ENCODE results near the gene SMDT1.

Gene SMDT1, protein sequence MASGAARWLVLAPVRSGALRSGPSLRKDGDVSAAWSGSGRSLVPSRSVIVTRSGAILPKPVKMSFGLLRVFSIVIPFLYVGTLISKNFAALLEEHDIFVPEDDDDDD

DNA sequence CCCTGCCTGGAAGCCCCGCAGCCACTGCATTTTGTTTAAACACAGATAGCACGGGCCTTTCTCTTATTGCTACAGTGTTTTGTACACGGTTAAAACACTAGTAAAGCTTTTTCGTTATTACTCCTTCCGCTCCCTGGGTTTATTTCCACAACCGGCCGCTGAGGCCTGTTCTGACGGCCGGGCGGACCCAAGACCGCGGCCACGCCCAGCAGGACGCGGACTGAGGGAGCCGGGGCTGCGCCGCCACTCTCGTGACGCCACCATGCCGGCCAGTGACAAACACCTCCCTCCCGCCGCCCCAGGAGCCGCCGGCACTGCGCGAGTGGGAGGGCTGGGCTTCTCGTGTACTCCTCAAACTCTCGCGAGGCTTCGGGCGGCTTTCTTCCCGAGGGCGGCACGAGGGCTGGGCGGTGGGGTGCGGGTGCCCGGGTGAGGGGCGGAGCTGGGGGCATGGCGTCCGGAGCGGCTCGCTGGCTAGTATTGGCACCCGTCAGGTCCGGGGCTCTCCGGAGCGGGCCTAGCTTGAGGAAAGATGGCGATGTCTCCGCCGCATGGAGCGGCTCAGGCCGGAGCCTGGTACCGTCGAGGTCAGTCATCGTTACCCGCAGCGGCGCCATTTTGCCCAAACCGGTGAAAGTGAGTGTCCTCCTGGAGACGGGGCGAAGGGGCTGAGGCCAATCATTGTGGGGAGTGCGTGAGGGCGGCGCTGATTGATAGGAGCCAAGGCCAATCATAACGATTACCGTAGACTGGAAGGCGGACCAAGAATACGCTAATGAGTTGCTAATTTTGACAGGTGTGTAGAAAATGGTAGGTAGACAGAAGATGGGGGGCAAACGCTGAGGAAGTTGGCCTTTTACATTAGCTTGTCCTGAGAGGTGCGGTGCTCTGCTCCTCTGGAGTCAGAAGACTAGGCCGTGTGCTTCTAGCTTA lies at the start of gene SMDT1:
Gene SMDT1 (plus strand): TSS at position 382 of the 933 bp plus-strand sequence. CDS start 69 bp downstream, at position 451.
- DNase-seq (ENCODE audit: low spot score), result peak; percentile 96

DNA sequence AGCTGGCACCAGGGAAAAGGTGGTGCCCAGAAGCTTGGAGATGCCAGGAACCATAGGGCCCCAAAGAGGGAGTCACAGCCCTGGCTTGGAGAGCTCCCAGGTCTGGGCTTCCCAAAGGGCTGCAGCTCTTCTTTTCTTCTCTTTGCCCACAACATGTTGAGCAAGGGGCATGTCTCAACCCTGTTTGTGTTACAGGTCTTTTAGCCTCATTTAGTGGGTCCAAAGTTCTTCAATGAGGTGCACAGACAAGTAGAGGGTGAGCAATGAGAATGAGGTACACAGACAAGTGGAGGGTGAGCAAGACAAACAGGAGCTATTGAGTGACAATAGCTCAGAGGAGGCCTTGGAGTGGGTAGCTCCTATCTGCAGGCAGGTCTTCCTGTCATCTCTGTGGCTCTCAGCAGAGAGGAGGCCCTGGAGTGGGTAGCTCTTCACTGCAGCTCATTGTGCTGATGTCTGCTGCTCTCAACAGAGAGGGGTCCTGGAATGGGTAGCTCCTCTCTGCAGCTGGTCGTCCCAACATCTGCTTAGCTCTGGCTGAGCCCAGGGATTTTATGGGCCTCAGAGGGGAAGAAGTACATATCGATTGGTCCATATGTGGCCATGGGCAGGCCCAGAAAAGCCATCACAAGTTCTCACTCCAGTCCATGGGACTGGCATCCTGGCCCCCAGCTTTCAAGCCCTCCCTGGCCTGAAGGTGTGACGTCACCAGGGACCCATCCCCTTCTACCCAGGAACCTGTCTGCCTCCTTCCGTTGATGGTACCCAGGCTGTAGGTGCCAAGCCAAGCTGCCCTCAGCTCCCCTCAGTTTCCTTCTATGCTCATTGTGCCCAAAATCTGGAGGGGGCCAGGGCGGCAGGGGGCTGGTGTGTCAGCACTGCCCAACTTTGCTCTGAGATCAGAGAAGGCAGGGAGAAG lies 46.0 kb upstream of the SMDT1 start:
- no peak for DNase-seq (ENCODE audit: low spot score)

DNA sequence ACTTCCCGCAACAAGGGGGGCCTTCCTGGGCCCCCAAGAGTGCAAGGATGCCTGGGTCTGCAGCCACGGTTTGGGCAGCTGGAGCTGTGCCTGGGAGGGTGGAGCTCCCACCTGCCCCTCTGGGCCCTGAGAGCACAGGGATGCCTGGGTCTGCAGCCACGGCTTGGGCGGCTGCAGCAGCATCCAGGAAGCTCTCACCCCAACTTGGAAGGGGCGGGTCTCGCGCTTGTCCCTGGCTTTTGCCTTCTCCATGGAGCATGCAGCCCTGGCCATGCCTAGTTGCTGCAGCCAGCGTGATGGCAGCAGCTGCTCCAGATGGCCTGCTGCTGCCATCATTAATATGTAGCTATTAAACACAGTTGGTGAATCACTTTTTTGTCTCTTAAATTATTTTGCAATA lies 44.2 kb upstream of the SMDT1 start:
- DNase-seq (ENCODE audit: low spot score), result no peak

DNA sequence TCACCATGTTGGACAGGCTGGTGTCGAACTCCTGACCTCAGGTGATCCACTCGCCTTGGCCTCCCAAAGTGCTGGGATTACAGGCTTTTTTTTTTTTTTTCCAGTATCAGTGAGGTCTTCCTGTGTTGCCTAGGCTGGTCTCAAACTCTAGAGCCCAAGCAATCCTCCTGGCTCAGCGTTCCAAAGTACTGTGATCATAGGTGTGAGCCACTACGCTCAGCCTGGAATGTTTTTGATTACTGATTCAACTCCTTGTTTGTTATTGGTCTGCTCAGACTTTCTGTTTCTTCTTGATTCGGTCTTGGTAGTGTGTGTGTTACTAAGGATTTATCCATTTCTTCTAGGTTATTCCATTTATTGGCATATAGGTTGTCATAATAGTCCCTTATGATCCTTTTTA lies 40.2 kb upstream of the SMDT1 start:
- DNase-seq (ENCODE audit: low spot score), result no peak

DNA sequence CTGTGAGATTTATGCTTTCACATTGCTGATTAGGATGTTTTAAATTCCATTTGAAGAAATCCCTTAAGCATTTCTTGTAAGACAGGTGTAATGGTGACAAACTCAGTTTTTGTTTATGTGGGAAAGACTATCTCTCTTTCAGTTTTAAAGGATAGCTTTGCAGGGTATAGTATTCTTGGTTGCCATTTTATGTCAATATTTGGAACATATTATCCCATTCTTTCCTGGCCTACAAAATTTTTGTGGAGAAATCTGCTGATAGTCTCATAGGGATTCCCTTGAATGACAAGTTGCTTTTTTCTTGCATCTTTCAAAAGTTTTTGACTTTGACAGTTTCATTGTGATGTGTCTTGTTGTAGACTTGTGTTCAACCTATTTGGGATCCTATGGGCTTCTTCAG lies 37.7 kb upstream of the SMDT1 start:
- no peak for DNase-seq (ENCODE audit: low spot score)

DNA sequence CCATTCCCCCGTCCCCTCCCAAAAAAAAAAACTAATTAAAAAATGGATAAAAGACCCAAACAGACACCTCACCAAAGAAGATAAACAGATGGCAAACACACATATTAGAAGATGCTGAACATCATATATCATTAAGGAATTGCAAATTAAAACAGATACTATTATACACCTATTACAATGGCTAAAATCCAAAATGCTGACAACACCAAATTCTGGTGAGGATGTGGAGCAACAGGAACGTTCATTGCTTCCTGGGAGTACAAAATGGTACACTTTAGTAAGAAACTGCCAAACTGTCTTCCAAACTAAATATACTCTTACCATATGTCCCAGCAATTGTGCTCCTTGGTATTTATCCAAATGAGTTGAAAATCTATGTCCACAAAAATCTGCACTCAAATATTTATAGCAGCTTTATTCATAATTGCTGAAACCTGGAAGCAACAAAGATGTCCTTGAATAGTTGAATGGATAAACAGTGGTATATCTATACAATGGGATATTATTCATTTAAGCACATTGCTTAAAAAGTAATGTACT lies 28.8 kb upstream of the SMDT1 start:
- no peak for DNase-seq (ENCODE audit: low spot score)

DNA sequence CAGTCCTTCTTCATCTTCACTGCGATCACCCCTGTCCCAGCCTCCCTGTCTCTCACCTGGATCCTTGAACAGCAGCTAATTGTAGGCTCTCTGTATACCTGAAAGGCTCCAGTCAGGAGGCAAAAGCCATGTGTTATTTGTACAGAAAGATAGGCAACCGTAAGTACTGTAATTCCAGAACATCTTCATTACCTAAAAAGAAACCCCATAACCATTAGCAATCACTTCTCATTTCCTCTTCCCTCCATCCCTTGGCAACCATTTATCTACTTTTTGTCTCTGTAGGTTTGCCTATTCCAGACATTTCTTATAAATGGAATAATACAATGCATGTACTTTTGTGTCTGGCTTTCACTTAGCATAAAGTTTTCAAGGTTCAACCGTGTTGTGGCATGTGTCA lies 26.7 kb upstream of the SMDT1 start:
- DNase-seq (ENCODE audit: low spot score), result no peak

DNA sequence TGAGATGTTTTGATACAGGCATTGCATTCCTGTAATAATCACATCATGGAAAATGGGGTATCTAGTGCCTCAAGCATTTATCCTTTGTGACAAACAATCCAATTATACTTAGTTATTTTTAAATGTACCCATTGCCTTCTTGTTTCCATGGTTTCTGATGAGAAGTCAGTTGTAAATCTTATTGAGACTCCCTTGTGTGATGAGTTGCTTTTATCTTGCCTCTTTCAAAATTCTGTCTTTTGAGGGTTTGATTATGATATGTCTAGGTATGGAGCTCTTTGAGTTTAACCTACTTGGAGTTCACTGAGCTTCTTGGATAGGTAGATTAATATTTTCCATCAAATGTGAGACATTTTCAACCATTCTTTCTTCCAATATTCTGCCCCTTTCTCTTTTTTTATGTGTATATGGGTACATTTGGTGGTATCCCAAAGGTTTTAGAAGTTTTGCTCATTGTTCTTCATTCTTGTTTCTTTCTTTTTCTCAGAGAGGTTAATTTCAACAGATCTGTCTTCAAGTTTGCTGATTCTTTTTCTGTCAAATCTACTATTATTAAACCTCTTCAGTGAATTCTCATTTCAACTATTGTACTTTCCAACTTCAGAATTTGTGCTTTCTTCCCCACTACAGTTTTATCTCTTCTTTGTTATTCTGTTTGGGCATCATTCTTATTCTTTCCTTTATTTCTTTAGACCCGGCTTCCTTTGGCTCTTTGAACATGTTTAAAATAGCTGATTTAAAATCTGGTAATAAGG lies 22.6 kb upstream of the SMDT1 start:
- DNase-seq (ENCODE audit: low spot score), result no peak

DNA sequence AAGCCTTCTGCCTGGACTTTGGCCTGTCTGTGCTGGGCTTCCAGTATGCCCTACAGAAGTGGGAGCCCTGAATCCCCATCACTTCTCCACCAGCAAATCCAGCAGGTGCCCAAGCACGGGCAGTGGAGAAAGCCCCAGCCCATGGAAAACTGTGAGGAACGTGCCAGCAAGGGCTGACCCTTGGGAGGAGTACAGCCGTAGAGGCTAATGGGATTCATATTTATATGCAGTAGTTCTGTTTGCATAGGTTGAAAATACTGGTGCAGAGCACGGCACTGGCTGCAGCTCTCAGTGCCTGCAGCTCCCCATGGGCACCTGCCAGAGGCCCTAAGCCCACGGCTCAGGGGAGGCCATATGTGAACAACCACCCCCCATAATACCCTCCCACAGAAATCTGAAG lies 19.0 kb upstream of the SMDT1 start:
- DNase-seq (ENCODE audit: low spot score), result no peak

DNA sequence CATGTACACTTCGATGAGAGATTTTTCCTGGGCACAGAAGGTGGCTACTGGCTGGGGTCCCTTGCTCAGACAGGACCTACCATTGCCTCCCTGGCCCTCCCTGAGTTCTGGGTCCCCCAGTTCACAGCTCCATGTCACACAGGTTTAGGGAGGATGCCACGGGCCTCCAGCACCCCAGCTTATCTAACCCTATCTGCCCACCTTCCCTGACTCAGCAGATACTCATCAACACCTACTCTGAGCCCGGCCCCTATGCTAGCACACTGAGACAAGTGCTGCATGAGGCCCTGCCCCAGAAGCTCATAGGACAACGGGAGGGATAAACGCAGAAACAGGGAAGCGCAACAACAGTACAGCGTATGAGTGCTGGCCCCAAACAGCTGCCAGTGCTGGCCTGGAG lies 18.5 kb upstream of the SMDT1 start:
- DNase-seq (ENCODE audit: low spot score), result no peak

DNA sequence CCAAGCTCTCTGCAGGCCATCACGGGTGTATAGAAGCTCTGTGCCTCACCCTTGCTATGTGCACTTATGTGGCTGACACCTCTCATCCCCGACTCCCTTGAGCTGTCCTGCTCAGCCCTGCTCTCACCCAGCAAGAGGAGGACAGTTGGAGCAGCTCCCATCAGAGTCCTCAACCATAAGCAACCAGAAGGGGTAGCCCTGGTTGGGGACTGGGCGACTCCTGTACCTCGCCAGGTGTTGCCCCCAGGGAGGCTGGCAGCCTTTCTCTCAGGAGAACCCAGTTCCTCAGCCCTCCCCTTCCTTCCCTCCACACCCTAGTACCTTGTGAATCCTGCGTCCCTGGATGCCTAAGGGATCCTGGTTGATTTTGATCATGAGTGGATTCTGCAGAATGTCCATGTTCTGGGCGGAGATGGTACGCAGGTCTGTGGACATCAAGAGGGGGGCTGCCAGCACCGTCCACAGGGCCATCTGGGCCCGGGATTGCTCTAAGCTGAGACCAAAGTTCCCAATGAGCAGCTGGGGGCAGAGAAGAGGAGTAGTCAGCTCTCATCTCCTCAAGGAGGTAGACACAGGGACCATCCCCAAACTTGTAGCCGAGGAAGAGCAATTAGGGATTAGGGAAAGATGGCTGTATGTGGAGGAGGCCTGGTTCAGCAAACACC lies 16.9 kb upstream of the SMDT1 start:
- no peak for DNase-seq (ENCODE audit: low spot score)

DNA sequence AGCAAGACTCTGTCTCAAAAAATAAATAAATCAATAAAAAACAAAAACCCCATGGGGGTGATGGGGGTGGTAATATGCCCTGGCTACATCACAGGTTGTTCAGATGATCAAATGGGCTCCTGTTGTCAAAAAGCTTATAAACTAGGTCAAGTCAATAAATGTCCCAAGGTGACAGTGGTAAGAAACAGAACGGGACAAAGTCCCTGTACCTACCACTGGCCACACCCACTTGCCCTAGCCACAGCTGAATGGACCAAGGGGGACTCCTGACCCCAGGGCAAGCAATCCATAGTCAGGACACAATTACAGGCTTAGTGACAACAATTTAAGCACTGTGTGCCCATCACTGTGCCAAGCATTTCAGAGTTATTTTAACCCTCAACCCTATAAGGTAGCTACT lies 14.9 kb upstream of the SMDT1 start:
- DNase-seq (ENCODE audit: low spot score), result no peak

DNA sequence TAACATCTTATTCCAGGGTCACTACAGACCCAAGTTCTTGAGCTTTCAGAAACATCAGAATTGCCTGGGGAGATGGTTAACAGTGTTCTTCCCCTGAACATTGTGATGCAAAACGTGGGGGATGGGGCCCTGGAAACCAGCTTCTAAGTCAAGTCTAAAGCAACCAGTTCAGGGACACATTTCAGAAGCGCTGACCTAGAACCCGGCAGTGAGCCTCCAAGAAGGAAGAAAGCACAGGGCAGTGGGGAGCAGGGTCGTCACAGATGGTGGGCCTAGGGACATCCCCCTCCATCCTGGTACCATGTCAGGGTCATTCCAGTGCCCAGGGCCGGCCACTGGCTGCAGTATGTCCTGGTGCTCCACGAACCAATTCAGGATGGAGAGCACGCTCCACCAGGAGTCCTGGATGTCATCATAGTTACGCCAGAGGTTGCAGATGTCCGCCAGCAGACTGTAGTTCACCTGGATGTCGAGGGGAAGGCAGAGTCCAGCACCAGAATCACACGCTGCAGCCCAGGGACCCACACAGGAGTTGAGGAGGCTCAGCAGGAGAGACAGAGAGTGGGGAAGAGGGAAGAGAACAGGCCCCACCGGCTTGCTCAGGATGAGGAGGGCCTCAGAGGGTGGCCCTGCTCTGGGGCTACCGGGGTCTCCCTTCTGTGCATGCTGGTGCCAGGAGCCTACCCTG lies 13.9 kb upstream of the SMDT1 start:
- no peak for DNase-seq (ENCODE audit: low spot score)

DNA sequence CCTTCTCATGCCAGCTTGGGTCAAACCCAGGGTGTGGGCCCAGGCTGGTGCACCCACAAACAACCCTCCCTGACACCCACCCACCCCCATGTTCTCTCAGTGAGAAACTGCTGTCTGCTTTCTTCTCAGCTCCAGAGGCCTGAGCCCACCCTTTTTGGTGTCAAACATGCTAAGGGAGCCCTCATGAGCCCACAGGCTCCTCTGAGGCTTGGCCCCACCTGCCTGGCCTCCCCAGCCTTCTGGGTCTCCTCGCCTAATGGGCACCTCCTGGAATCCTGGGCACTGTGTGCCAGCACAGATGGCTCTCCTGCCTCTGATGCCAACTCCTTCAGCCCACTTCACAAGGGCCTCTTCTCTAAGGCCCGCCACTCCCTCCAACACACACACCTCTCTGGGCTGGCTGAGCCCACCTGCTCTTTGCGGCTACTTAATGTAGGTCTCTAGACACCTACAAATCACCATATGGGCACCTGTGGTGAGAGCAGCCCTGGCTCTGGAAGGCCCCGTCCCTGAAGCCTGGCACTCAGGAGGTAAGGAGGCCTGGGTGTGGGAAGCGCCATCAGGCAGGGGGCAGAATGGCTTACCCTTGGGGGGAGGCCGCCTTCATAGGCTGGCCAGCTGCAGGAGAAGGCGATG lies 13.3 kb upstream of the SMDT1 start:
- no peak for DNase-seq (ENCODE audit: low spot score)

DNA sequence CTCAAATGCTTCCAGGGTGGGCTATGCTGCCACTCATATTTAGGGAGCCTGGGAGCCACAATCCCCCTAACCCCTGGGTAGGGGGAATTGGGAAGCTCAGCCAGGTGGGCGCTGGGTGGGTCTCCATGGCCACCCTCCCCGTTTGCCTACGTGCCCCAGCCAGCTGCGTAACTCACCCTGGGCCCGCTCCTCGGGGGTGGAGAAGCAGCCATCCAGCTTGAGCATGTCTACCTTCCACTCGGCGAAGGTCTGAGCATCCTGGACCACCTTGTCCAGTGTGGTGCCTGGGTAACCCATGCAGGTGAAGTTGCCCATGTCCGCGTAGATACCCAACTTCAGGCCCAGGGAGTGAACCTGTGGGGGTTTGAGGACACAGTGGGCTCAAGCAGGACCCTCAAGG lies 12.6 kb upstream of the SMDT1 start:
- DNase-seq (ENCODE audit: low spot score), result no peak

DNA sequence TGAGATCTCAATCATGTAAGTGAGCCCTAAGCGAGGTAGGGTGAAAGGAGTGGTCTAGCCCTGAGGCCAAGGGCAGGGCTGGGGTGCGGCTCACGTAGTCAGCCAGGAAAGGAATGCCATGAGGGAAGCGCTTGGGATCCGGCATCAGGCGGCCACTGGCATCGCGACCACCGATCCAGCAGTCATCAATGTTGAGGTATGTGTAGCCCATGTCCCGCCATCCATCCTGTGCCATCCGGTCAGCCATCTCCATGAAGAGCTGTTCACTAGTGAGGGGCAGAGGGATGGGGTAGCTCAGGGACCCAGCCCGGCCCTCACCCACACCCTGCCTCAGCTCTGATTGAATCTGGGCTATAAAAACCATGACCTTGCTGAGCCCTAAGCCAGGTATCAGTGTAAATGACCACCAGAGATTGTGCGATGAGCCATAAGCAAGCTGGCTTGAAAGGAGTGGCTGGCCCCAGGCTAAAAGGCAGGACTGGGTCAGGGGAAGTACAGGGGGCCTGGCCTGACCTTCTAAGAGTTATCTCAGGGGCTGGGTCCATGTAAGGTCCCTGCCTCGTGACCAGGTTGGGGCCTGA lies 11.7 kb upstream of the SMDT1 start:
- DNase-seq (ENCODE audit: low spot score), result no peak

DNA sequence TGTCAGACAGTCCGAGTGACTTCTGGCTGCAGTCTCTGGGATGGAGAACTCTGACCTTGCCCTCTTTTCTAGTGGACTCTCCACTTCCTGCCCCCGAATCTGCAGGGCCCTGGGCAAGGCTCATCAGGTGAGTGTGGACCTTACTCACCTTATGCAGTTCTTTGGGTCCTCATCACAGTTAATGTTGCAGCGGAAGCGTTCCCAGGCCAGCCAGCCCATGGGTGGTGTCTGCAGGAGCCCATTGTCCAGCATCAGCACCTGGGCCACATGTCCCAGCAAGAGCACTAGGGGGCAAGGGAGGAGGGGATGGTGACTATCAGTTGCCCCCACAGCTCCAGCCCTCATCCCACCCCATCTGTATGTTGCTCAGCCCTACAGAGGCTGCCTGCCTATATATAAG lies 11.2 kb upstream of the SMDT1 start:
- no peak for DNase-seq (ENCODE audit: low spot score)

DNA sequence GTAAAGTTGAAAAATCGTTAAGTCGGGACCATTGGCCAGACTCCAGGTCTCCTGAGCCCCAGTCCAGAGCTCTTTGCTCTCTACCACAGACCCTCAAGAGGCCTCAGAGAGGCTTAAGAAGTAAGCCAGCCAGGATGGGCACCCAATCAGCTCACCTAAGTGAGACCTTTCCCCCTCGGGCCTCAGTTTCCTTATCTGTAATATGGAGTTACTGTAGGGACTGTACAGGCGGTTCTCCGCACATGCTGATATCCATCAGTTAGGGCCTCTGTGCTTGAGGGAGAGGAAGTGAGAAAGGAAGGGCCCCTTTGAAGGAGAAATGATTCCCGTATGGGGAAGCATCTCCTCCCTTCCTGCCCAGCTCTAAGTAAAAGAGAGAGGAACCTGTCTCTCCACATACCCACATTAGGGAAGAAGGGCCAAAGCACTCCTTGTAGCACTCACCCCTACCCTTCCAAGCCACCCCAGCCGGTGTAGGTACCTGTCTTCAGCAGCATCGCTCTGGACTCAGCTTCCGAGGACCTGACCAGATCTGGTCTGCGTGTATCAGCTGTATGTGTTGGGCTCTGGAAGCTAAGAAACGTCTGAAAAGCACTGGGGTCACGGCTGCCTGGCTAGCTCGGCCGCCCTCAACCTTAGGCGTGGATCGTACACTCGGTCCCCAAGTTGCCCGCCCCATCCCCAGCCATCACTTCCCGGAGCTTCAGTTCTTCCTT lies 9.5 kb upstream of the SMDT1 start:
- no peak for DNase-seq (ENCODE audit: low spot score)
